ENCODE results near the gene XAB2. TPM values are rescaled to one million over a fixed set of nuclear protein-coding genes. Genes with fewer than 3 reads are reported as not detected.

Gene XAB2
- total RNA-seq, 4 donors from 2014 or later, result 10.0 to 41.7 (median 32.2) TPM

DNA sequence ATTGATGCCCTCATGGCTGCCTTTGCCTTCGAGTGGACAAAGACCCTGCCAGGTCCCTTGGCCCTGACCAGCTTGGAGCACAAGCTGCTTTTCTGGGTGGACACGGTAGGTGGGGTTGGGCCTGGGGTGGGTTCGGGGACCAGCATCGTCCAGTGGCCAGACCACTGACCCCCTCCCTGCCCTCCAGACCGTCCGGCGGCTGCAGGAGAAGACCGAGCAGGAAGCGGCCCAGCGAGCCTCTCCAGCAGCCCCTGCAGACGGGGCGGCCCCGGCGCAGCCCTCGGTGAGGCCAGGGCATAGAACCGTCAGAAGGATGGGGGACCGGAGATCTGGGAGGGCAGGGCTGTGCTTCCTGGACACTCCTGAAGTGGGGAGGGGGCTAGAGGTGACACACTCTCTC is 23.1 kb downstream of the XAB2 start:
- TF ChIP-seq, protein P1, sequence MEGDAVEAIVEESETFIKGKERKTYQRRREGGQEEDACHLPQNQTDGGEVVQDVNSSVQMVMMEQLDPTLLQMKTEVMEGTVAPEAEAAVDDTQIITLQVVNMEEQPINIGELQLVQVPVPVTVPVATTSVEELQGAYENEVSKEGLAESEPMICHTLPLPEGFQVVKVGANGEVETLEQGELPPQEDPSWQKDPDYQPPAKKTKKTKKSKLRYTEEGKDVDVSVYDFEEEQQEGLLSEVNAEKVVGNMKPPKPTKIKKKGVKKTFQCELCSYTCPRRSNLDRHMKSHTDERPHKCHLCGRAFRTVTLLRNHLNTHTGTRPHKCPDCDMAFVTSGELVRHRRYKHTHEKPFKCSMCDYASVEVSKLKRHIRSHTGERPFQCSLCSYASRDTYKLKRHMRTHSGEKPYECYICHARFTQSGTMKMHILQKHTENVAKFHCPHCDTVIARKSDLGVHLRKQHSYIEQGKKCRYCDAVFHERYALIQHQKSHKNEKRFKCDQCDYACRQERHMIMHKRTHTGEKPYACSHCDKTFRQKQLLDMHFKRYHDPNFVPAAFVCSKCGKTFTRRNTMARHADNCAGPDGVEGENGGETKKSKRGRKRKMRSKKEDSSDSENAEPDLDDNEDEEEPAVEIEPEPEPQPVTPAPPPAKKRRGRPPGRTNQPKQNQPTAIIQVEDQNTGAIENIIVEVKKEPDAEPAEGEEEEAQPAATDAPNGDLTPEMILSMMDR (IDR thresholded peaks at IDR 0.05), result no peak
- no peak for TF ChIP-seq POLR2A (IDR thresholded peaks at IDR 0.05)
- no peak for DNase-seq
- Histone ChIP-seq H3K36me3 (no peaks in the 10 kb centered on the region), H3K4me1 (no peaks in the 10 kb centered on the region), H3K27me3 (peaks cover 0 to 3% of the 10 kb centered on the region in 2 donors), H3K9me3 (no peaks in the 10 kb centered on the region), H3K4me3 (no peak overlapping the region), H3K27ac (no peak overlapping the region)
- intact Hi-C loops (cut with DNase I; ENCODE audit: low total_unique reads), result no loop called here

DNA sequence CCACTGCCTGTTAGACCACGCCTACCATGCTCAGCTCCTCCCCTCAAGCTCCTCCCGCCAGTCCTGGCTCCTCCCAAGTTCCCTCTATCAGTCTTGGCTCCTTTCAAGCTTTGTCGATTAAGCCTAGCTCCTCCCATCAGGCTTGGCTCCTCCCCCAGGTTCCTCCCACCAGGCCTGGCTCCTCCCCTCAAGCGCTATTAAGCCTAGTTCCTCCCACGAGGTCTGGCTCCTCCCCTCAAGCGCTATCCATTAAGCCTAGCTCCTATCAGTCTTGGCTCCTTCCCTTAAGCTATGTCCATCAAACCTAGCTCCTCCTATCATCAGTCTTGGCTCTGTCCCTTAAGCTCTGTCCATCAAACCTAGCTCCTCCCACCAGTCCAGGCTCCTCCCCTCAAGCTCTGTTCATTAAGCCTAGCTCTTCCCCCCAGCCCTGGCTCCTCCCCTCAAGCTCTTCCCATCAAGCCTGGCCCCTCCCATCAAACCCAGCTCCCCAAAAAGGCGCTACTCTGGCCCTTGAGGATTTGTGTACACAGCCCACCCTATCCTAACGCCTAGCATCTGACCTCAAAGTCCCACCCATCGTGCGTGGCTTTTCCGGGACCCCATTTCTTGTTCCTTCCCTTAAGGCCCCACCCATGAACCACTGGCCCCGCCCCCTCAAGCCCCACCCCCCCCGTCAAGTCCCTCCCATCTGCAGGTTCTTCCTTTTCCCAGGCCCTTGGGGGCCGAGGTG is 23.7 kb downstream of the XAB2 start:
- intact Hi-C loops (cut with DNase I; ENCODE audit: low total_unique reads), result no loop called here
- Histone ChIP-seq H3K27me3 (peaks cover 0 to 3% of the 10 kb centered on the region in 2 donors), H3K27ac (no peak overlapping the region), H3K4me1 (no peaks in the 10 kb centered on the region), H3K36me3 (no peaks in the 10 kb centered on the region), H3K9me3 (no peaks in the 10 kb centered on the region), H3K4me3 (no peak overlapping the region)
- DNase-seq, result no peak
- TF ChIP-seq, protein P1 (IDR thresholded peaks at IDR 0.05), result no peak
- no peak for TF ChIP-seq POLR2A (IDR thresholded peaks at IDR 0.05)

DNA sequence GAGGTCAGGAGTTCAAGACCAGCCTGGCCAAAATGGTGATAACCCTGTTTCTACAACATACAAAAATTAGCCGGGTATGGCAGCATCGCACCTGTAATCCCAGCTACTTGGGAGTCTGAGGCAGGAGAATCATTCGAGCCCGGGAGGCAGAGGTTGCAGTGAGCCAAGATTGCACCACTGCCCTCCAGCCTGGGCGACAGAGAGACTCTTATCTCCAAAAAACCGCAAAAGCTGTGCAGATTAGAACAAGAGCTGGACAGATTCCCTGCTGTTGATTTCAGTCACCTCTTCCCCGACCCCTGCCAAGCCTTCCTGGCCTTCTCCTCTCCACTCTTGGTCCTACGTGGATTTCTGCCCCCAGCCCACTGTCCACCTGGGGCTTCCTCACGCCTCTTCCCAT is 25.4 kb downstream of the XAB2 start:
- DNase-seq, result no peak

DNA sequence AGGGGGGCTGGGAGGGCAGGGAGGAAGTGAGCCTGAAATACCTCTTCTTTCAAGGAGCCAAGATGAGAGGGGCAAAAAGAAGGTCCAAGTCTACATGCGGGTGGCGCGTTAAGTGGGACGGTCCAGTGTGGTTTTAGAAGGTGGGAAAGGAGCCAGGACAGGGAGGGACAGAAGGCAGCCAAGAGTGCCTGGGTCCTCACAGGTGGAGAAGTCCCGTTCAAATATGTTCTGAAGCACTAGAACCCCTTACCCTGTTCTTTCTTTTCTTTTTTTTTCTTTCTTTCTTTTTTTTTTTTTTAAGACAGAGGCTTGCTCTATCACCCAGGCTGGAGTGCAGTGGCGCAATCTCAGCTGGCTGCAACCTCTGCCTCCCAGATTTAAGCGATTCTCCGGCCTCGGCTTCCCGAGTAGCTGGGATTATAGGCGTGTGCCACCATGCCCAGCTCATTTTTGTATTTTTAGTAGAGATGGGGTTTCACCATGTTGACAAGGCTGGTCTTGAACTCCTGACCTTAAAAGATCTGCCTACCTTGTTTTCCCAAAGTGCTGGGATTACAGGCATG is 26.3 kb downstream of the XAB2 start:
- no peaks in the 10 kb centered on the region for H3K9me3 ChIP-seq
- no peak overlapping the region for H3K27ac ChIP-seq
- H3K4me3 ChIP-seq, result no peak overlapping the region
- intact Hi-C loops (cut with DNase I; ENCODE audit: low total_unique reads), result no loop called here
- H3K4me1 ChIP-seq, result no peaks in the 10 kb centered on the region
- peaks cover 0 to 3% of the 10 kb centered on the region in 2 donors for H3K27me3 ChIP-seq
- TF ChIP-seq POLR2A (IDR thresholded peaks at IDR 0.05), result no peak
- TF ChIP-seq, protein P1 (IDR thresholded peaks at IDR 0.05), result no peak
- no peaks in the 10 kb centered on the region for H3K36me3 ChIP-seq
- DNase-seq, result no peak

More for the DNA sequence above, 25.4 kb downstream of the XAB2 start:
- H3K9me3 ChIP-seq, result no peaks in the 10 kb centered on the region
- H3K4me3 ChIP-seq, result no peak overlapping the region
- no peaks in the 10 kb centered on the region for H3K4me1 ChIP-seq
- no peak overlapping the region for H3K27ac ChIP-seq
- TF ChIP-seq, protein P1 (IDR thresholded peaks at IDR 0.05), result no peak
- no peak for TF ChIP-seq POLR2A (IDR thresholded peaks at IDR 0.05)
- no peaks in the 10 kb centered on the region for H3K36me3 ChIP-seq
- intact Hi-C loops (cut with DNase I; ENCODE audit: low total_unique reads), result no loop called here
- H3K27me3 ChIP-seq, result peaks cover 0 to 3% of the 10 kb centered on the region in 2 donors

DNA sequence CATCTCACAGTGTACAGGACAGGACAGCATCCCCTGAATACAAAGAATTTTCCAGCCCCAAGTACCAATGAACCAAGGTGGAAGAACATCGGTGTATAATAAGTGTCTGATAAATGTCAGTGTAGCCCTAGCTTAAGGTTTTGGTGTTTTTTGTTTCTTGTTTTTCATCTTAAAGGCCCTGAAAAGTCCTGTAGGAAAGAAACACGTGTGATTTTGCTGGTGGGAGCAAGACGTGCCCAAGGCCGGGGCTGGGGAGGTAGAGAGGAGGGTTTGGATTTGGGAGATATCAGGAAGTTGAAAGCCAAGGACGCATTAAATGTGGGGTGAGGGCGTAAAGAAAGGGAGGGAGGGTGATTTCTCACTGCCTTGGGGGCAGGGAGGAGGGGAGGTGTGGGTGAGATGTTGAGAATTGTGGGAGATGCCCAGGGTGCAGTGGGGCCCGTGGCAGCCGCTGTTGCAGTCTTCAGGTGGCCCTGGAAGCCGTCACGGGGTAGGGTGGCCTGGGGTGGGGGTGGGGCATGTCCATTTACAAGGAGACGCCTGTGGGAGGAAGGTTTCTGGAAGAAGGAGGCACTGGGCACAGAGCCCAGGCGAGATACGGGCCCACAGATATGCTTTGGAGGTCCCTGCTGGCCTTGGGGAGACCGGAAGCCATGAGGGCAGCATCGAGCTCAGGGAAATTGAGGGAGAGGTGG is 27.0 kb downstream of the XAB2 start:
- Histone ChIP-seq H3K27ac (no peak overlapping the region), H3K36me3 (no peaks in the 10 kb centered on the region), H3K4me1 (no peaks in the 10 kb centered on the region), H3K9me3 (no peaks in the 10 kb centered on the region), H3K27me3 (peaks cover 0 to 3% of the 10 kb centered on the region in 2 donors), H3K4me3 (no peak overlapping the region)
- TF ChIP-seq, protein P1 (IDR thresholded peaks at IDR 0.05), result no peak
- TF ChIP-seq POLR2A (IDR thresholded peaks at IDR 0.05), result no peak
- DNase-seq, result no peak
- intact Hi-C loops (cut with DNase I; ENCODE audit: low total_unique reads), result no loop called here

Measured in uterus (tissue), 4 donors.